K562 (cell line): ENCODE data around the gene PACSIN2. TPM values are rescaled to one million over a fixed set of nuclear protein-coding genes. Genes with fewer than 3 reads are reported as not detected.

Source experiments
- ATAC-seq: fragments of 200-7000 bp; cut with Tn5 transposase; 3 replicates; pipeline ENCODE4 v1.9.1; 2020; ENCODE audit warnings: moderate library complexity
- BruUV-seq: library from RNA; stranded (reverse); fragments of 400-500 nt; replicated peaks from 2 replicates; lab custom pipeline; 2021; lab: Mats Ljungman, UMichigan
- CTCF ChIA-PET: fragments of 300-600 bp; formaldehyde crosslinking; extraction: SDS; loops from one replicate; lab custom pipeline; 2021; ENCODE audit warnings: low intra/inter-chr PET ratio; lab: Yijun Ruan, JAX
- POLR2A ChIA-PET: fragments of 300-600, 350-650 bp; sonication (Branson Sonifier 250); formaldehyde crosslinking; extraction: SDS; loops from one replicate; lab custom pipeline; 2021; ENCODE audit warnings: antibody characterized with exemption, inconsistent platforms; lab: Yijun Ruan, JAX
- DNase-seq, 4 experiments: peaks; one replicate each; pipeline versions ENCODE4 v3.0.0 to v3.0.0-alpha.2; 2011 to 2018; ENCODE audit warnings: low spot score in 3 of 4, mixed read lengths in 3 of 4; ENCODE audit errors: extremely low read depth in 1 of 4
- FAIRE-seq: peaks from 2 replicates; lab custom pipeline; 2011; peaks lifted over from hg19 to GRCh38; lab: Jason Lieb, UNC
- H2AFZ ChIP-seq: 2 replicates; pipeline ENCODE4 v1.6.0; 2011; ENCODE audit warnings: low read depth, low read length, control low read depth, inconsistent platforms
- H3K27ac ChIP-seq: fragments of 200-600 bp; 3 replicates; pipeline ENCODE4 v1.8.0; 2011; ENCODE audit warnings: low read depth, mild to moderate bottlenecking, control low read depth, inconsistent platforms, low read length, moderate library complexity, mixed read lengths; ENCODE audit errors: extremely low read depth
- H3K27me3 ChIP-seq, 2 experiments: fragments of 300-600 bp in 1 of 2; 2 replicates in 1 of 2; 3 replicates in 1 of 2; pipeline versions ENCODE4 v1.6.0 to v1.8.0; 2011; ENCODE audit warnings: inconsistent platforms in 2 of 2, low read length in 2 of 2, mild to moderate bottlenecking in 1 of 2, mixed read lengths in 1 of 2, moderate library complexity in 1 of 2; ENCODE audit not compliant: control insufficient read depth in 2 of 2, insufficient read depth in 2 of 2
- H3K36me3 ChIP-seq: fragments of 300-600 bp; 3 replicates; pipeline ENCODE4 v1.8.0; 2011; ENCODE audit warnings: mild to moderate bottlenecking, low read length, inconsistent platforms; ENCODE audit not compliant: control insufficient read depth, insufficient read depth
- H3K4me1 ChIP-seq, 2 experiments: fragments of 200-600 bp in 1 of 2; replicated peaks in 1 of 2; 2 replicates in 1 of 2; 3 replicates in 1 of 2; pipeline versions ENCODE4 v1.5.1 to v1.8.0; 2011; ENCODE audit warnings: inconsistent platforms in 2 of 2, low read length in 2 of 2, mild to moderate bottlenecking in 1 of 2, mixed read lengths in 1 of 2, moderate library complexity in 1 of 2; ENCODE audit not compliant: control insufficient read depth in 2 of 2, insufficient read depth in 2 of 2
- H3K4me2 ChIP-seq: 2 replicates; pipeline ENCODE4 v1.6.1; 2011; ENCODE audit warnings: low read length, control low read depth, inconsistent platforms, mixed read lengths; ENCODE audit not compliant: insufficient read depth
- H3K4me3 ChIP-seq: fragments of 200-600 bp; sonication (generic), shearing (Covaris generic); 2 replicates; pipeline ENCODE4 v1.5.1; 2016; ENCODE audit warnings: control low read depth, inconsistent platforms
- H3K79me2 ChIP-seq: fragments of 200-600 bp; 3 replicates; pipeline ENCODE4 v1.8.0; 2011; ENCODE audit warnings: low read length, inconsistent platforms; ENCODE audit not compliant: control insufficient read depth, insufficient read depth
- H3K9ac ChIP-seq, 2 experiments: 2 replicates each; pipeline versions ENCODE4 v1.6.0 to v1.6.1; 2011; ENCODE audit warnings: low read depth in 2 of 2, low read length in 2 of 2, control low read depth in 1 of 2, inconsistent platforms in 1 of 2, mild to moderate bottlenecking in 1 of 2, mixed read lengths in 1 of 2; ENCODE audit not compliant: insufficient read depth in 1 of 2
- H3K9me1 ChIP-seq: one replicate; pipeline ENCODE4 v1.6.0; 2011; ENCODE audit warnings: inconsistent platforms, mild to moderate bottlenecking, low read length, moderate library complexity; ENCODE audit not compliant: control insufficient read depth, insufficient read depth
- H3K9me3 ChIP-seq: replicated peaks from 2 replicates; pipeline ENCODE4 v1.5.1; 2011; ENCODE audit warnings: low read depth, low read length, inconsistent platforms; ENCODE audit not compliant: control insufficient read depth, insufficient read depth
- H4K20me1 ChIP-seq: replicated peaks from 2 replicates; pipeline ENCODE4 v1.6.1; 2011; ENCODE audit warnings: low read length, inconsistent platforms, mixed read lengths; ENCODE audit not compliant: control insufficient read depth, insufficient read depth
- DDX20 ChIP-seq: fragments of 450-650 bp; IDR thresholded peaks from 2 replicates; pipeline ENCODE4 v1.6.1; 2016; ENCODE audit warnings: missing genetic modification characterization, low read depth, mild to moderate bottlenecking, missing compliant biosample characterization, moderate library complexity
- ELF2 ChIP-seq: fragments of 250-450 bp; sonication (Bioruptor Pico); IDR thresholded peaks from 2 replicates; pipeline ENCODE4 v1.5.0; 2021; ENCODE audit warnings: mild to moderate bottlenecking
- HDAC6 ChIP-seq: IDR thresholded peaks from 2 replicates; pipeline ENCODE4 v1.6.1; 2012; ENCODE audit warnings: low read depth, mild to moderate bottlenecking, control low read depth, inconsistent platforms, low read length, moderate library complexity
- MEF2D ChIP-seq: conservative IDR thresholded peaks from 2 replicates; pipeline ENCODE4 v1.6.1; 2016; ENCODE audit warnings: low read depth, missing genetic modification characterization, missing compliant biosample characterization
- MTA1 ChIP-seq: fragments of 450-650 bp; IDR thresholded peaks from 2 replicates; pipeline ENCODE4 v1.6.1; 2017; ENCODE audit warnings: borderline replicate concordance
- RHOXF2B ChIP-seq: fragments of 250-450 bp; sonication (Bioruptor Pico); conservative IDR thresholded peaks from 2 replicates; pipeline ENCODE4 v1.5.1; 2021
- SIX5 ChIP-seq, 2 experiments: IDR thresholded peaks; 2 replicates each; pipeline ENCODE4 v1.6.1; 2011; ENCODE audit warnings: low read length in 2 of 2, borderline replicate concordance in 1 of 2, low read depth in 1 of 2, mild to moderate bottlenecking in 1 of 2, moderate library complexity in 1 of 2; ENCODE audit not compliant: insufficient read depth in 1 of 2
- SMARCA4 ChIP-seq: fragments of 450-650 bp; IDR thresholded peaks from 2 replicates; pipeline ENCODE4 v1.6.1; 2016
- TBL1XR1 ChIP-seq, 2 experiments: IDR thresholded peaks; 2 replicates each; pipeline ENCODE4 v1.6.1; 2012; ENCODE audit warnings: improper control_type of control experiment in 2 of 2, low read length in 2 of 2, mild to moderate bottlenecking in 1 of 2
- TEAD4 ChIP-seq, 2 experiments: sonication (generic) in 1 of 2; formaldehyde crosslinking in 1 of 2; IDR thresholded peaks; 2 replicates each; pipeline versions ENCODE4 v1.6.1 to v1.8.0; 2012 to 2022; ENCODE audit warnings: borderline replicate concordance in 1 of 2, inconsistent platforms in 1 of 2, low read length in 1 of 2, mild to moderate bottlenecking in 1 of 2, missing genetic modification reagents in 1 of 2
- TFE3 ChIP-seq: fragments of 450-650 bp; formaldehyde crosslinking; IDR thresholded peaks from 2 replicates; pipeline ENCODE4 v1.4.0; 2020; ENCODE audit warnings: mild to moderate bottlenecking, mixed read lengths
- TSC22D4 ChIP-seq: fragments of 450-650 bp; IDR thresholded peaks from 2 replicates; pipeline ENCODE4 v1.6.1; 2016; ENCODE audit warnings: missing genetic modification characterization, missing biosample characterization, control low read depth
- WGBS: fragments of 100-300 bp; shearing (Covaris generic); methylation state at CpG from one replicate; pipeline ENCODE4 v1.1.6; 2016; ENCODE audit warnings: low coverage, mixed read lengths; ENCODE audit not compliant: insufficient coverage; ENCODE audit errors: missing lambda C conversion rate; 5-methylcytosine and 5-hydroxymethylcytosine counted together
- in situ Hi-C: fragments of 300-500 bp; cut with MboI; formaldehyde crosslinking; loops from 4 replicates; pipeline ENCODE4 v1.15.0; 2018; ENCODE audit warnings: inconsistent platforms, mixed read lengths
- intact Hi-C: fragments of 100-400 bp; cut with micrococcal nuclease; formaldehyde crosslinking; loops from 2 replicates; pipeline ENCODE4 v1.14.2; 2022
- polyA plus RNA-seq, 8 experiments: library from polyadenylated mRNA; depleted of rRNA in 4 of 8; stranded (reverse) in 5 of 8; unstranded in 3 of 8; fragments of >200 nt; fragmentation: Nextera tagmentation in 2 of 8; fragmentation: Illumina TruSeq in 1 of 8; extraction: Ambion mirVana in 2 of 8; extraction: Trizol in 1 of 8; gene quantifications; 2 replicates each; pipeline versions ENCODE4 v1.2.1 to v1.2.3, GENCODE V29; 2011 to 2014; ENCODE audit warnings: inconsistent platforms in 1 of 8, missing spikeins in 1 of 8
- total RNA-seq, 7 experiments: library from RNA; depleted of rRNA in 6 of 7; stranded (reverse); fragments of >200 nt in 6 of 7; fragmentation: Illumina TruSeq in 2 of 7; extraction: Trizol in 2 of 7; gene quantifications; 2 replicates each; pipeline versions ENCODE4 v1.2.1 to v1.2.3, GENCODE V29; 2011 to 2021; ENCODE audit warnings: low replicate concordance in 1 of 7

PACSIN2 gene
- total and polyA plus RNA-seq, 9 of the 15 experiments (the other 6 are each of a cell fraction or from before 2014, with no cell fraction given) = 0.45 to 45.1 (median 23.9) TPM

GRCh38 chr22:43044290-43044712 is 29.4 kb upstream of the PACSIN2 start:
- CTCF ChIA-PET = no interaction called here
- intact Hi-C loops (no loop called here), in situ Hi-C loops (no loop called here)
- peaks cover 0 to 15% of the 10 kb centered on the region in 2 experiments; a peak in 2 of 5 replicates for H3K4me1 ChIP-seq
- ATAC-seq = no peak
- H3K79me2 ChIP-seq = no peaks in the 10 kb centered on the region
- no peaks in the 10 kb centered on the region for H3K9me1 ChIP-seq
- H3K9ac ChIP-seq = no peak overlapping the region
- H3K4me2 ChIP-seq = no peak overlapping the region
- no peaks in the 10 kb centered on the region for H3K9me3 ChIP-seq
- 21% methylated on average over 7 of the region's 10 CpGs for WGBS
- BruUV-seq = no TSS peak
- H3K4me3 ChIP-seq = no peak overlapping the region
- TF ChIP-seq HDAC6 = no peak
- TF ChIP-seq MEF2D = no peak
- TF ChIP-seq TEAD4 (IDR thresholded peaks at IDR 0.05; ENCODE audit: low read length) = no peak
- no peak for TF ChIP-seq TEAD4 (CRISPR knock-in tag; IDR thresholded peaks at IDR 0.05; ENCODE audit: borderline replicate concordance)
- no peak for TF ChIP-seq RHOXF2B (CRISPR knock-in tag)
- no peak for TF ChIP-seq TFE3 (CRISPR knock-in tag)
- no peak for TF ChIP-seq DDX20 (tag)
- no peak for TF ChIP-seq ELF2 (CRISPR knock-in tag)
- no peak for TF ChIP-seq MTA1
- TF ChIP-seq SMARCA4 = no peak
- TF ChIP-seq TBL1XR1 (IDR thresholded peaks at IDR 0.05; ENCODE audit: low read length in 2 of 2) = no peak
- no peak for TF ChIP-seq TSC22D4 (tag)
- TF ChIP-seq SIX5 (IDR thresholded peaks at IDR 0.05; ENCODE audit: borderline replicate concordance in 1 of 2, insufficient read depth in 1 of 2, low read depth in 1 of 2, low read length in 2 of 2) = no peak
- TF ChIP-seq, all 486 proteins: peak for 0
- DNase-seq (no peak), FAIRE-seq (no peak)
- Histone ChIP-seq H3K27ac (no peak overlapping the region), H2AFZ (no peak overlapping the region), H4K20me1 (no peaks in the 10 kb centered on the region), H3K36me3 (no peaks in the 10 kb centered on the region), H3K27me3 (no peaks in the 10 kb centered on the region; a peak in 2 of 5 replicates)
- POLR2A ChIA-PET = interaction anchor here (0.6 kb wide), 1 partner anchor 37 kb away, joined by 3 read pairs; no protein-coding TSS in a partner anchor
